GM19035 (cell line): ENCODE results near the gene TADA3.

ENCODE experiments used
- ATAC-seq: cut with Tn5 transposase; IDR thresholded peaks from one replicate; pipeline ENCODE4 v1.9.1; 2021; ENCODE audit not compliant: unreplicated experiment

Gene TADA3

GRCh38 chr3:9730657-9731205 is 61.5 kb downstream of the TADA3 start:
- ATAC-seq, result peak; percentile 52
